ENCODE data around the gene FIGLA. TPM values are rescaled to one million over a fixed set of nuclear protein-coding genes. Genes with fewer than 3 reads are reported as not detected.

Gene FIGLA
- total and polyA plus RNA-seq, 2 donors (not counting 1 experiment from before 2014, with no cell fraction given): not detected

- no peaks in the 10 kb centered on the region for H4K20me1 ChIP-seq (ENCODE audit: control insufficient read depth, extremely low read depth, insufficient read depth, low read length)
- H2AFZ ChIP-seq (ENCODE audit: low read length): no peak overlapping the region
- no peak overlapping the region for H3K9ac ChIP-seq (ENCODE audit: insufficient read depth, low read length)
- no peaks in the 10 kb centered on the region for H3K9me3 ChIP-seq (ENCODE audit: control insufficient read depth, insufficient read depth, low read depth, low read length)
- H3K79me2 ChIP-seq (ENCODE audit: control insufficient read depth, insufficient read depth, low read length): no peaks in the 10 kb centered on the region
- no peak overlapping the region for H3K27ac ChIP-seq (ENCODE audit: insufficient read depth, low read length)
- no peaks in the 10 kb centered on the region for H3K4me1 ChIP-seq (ENCODE audit: control insufficient read depth, extremely low read depth, insufficient read depth, low read length)
- no peak overlapping the region for H3K4me3 ChIP-seq (replicated peaks in 1 of 4; ENCODE audit: control extremely low read depth in 1 of 4, insufficient read depth in 1 of 4, low read depth in 3 of 4, low read length in 4 of 4)
- TF ChIP-seq CTCF (conservative IDR thresholded peaks at IDR 0.05 in 1 of 2, IDR thresholded peaks at IDR 0.05 in 1 of 2; ENCODE audit: low read depth in 1 of 2, low read length in 2 of 2) (no peak), EZH2 (IDR thresholded peaks at IDR 0.05; ENCODE audit: low read length, missing control alignments) (no peak)
- peaks cover 7% of the 10 kb centered on the region for H3K27me3 ChIP-seq (ENCODE audit: control insufficient read depth, insufficient read depth, low read length)
- DNase-seq (ENCODE audit: low read depth in 2 of 2): no peak
- H3K4me2 ChIP-seq (ENCODE audit: extremely low read depth, insufficient read depth, low read length): no peak overlapping the region
- no peaks in the 10 kb centered on the region for H3K36me3 ChIP-seq (ENCODE audit: control insufficient read depth, insufficient read depth, low read length)
These were observed 15.3 kb downstream of the FIGLA start for GRCh38 chr2:70775141-70775540.

DNA sequence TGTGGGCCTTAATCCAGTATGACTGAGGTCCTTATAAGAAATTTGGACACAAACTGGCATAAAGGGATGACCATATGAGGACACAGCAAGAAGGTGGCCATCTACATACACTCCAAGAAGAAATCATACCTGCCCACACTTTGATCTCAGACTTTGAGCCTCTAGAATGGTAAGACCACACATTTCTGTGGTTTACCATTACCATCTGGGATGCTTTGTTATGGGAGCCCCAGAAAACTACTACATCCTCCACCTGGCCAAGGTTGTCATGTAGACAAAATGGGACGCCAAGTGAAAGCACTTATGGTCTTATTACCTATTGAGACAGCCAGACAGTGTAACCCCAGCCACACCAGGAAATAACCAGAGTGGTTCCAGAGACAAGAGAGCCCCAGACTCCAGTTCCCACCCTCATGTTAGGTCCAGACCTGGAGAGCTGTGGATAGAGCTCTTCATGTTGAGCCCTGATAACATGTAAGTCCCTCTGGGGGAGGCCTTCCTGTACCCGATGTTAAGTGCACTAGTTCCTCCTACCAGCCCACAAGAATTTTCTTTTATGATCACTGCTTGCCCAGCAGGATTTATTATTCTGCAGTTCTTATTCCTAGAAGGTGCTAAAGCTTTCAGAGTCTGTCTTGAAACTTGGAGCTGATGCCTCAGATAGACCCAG lies 17.8 kb downstream of the FIGLA start:
- no peak for TF ChIP-seq EZH2 (IDR thresholded peaks at IDR 0.05; ENCODE audit: low read length, missing control alignments)
- no peak for TF ChIP-seq CTCF (conservative IDR thresholded peaks at IDR 0.05 in 1 of 2, IDR thresholded peaks at IDR 0.05 in 1 of 2; ENCODE audit: low read depth in 1 of 2, low read length in 2 of 2)
- DNase-seq (ENCODE audit: low read depth in 2 of 2): no peak

DNA sequence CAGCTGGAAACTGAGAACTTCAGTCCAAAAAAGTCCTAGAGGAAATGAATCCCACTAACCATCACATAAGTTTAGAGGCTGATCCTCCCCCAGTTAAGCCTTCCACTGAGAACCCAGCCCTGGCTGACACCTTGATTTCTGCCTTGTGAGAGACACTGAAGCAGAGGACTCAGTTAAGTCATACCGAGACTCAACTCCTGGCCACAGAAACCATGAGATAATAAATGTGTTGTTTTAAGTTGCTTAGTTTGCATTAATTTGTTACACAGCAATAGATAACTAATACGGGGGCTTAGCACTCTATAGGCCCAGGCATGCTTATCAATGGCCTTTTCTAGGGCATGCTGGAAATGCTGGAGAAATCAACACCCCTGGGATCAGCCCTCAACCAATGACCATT lies 19.0 kb downstream of the FIGLA start:
- no peak overlapping the region for H2AFZ ChIP-seq (ENCODE audit: low read length)
- no peak overlapping the region for H3K4me3 ChIP-seq (replicated peaks in 1 of 4; ENCODE audit: control extremely low read depth in 1 of 4, insufficient read depth in 1 of 4, low read depth in 3 of 4, low read length in 4 of 4)
- DNase-seq (ENCODE audit: low read depth in 2 of 2): no peak
- no peaks in the 10 kb centered on the region for H4K20me1 ChIP-seq (ENCODE audit: control insufficient read depth, extremely low read depth, insufficient read depth, low read length)
- no peaks in the 10 kb centered on the region for H3K4me1 ChIP-seq (ENCODE audit: control insufficient read depth, extremely low read depth, insufficient read depth, low read length)
- H3K27ac ChIP-seq (ENCODE audit: insufficient read depth, low read length): no peak overlapping the region
- no peaks in the 10 kb centered on the region for H3K36me3 ChIP-seq (ENCODE audit: control insufficient read depth, insufficient read depth, low read length)
- no peak for TF ChIP-seq CTCF (conservative IDR thresholded peaks at IDR 0.05 in 1 of 2, IDR thresholded peaks at IDR 0.05 in 1 of 2; ENCODE audit: low read depth in 1 of 2, low read length in 2 of 2)
- no peak for TF ChIP-seq EZH2 (IDR thresholded peaks at IDR 0.05; ENCODE audit: low read length, missing control alignments)
- H3K79me2 ChIP-seq (ENCODE audit: control insufficient read depth, insufficient read depth, low read length): no peaks in the 10 kb centered on the region
- H3K9ac ChIP-seq (ENCODE audit: insufficient read depth, low read length): no peak overlapping the region
- peaks cover 28% of the 10 kb centered on the region for H3K27me3 ChIP-seq (ENCODE audit: control insufficient read depth, insufficient read depth, low read length)
- H3K4me2 ChIP-seq (ENCODE audit: extremely low read depth, insufficient read depth, low read length): no peak overlapping the region
- no peaks in the 10 kb centered on the region for H3K9me3 ChIP-seq (ENCODE audit: control insufficient read depth, insufficient read depth, low read depth, low read length)

More for the DNA sequence above, 17.8 kb downstream of the FIGLA start:
- no peak overlapping the region for H3K9ac ChIP-seq (ENCODE audit: insufficient read depth, low read length)
- no peaks in the 10 kb centered on the region for H3K9me3 ChIP-seq (ENCODE audit: control insufficient read depth, insufficient read depth, low read depth, low read length)
- no peaks in the 10 kb centered on the region for H3K79me2 ChIP-seq (ENCODE audit: control insufficient read depth, insufficient read depth, low read length)
- no peaks in the 10 kb centered on the region for H3K4me1 ChIP-seq (ENCODE audit: control insufficient read depth, extremely low read depth, insufficient read depth, low read length)
- no peak overlapping the region for H2AFZ ChIP-seq (ENCODE audit: low read length)
- H3K27me3 ChIP-seq (ENCODE audit: control insufficient read depth, insufficient read depth, low read length): peaks cover 18% of the 10 kb centered on the region
- no peak overlapping the region for H3K27ac ChIP-seq (ENCODE audit: insufficient read depth, low read length)
- H3K4me2 ChIP-seq (ENCODE audit: extremely low read depth, insufficient read depth, low read length): no peak overlapping the region
- no peak overlapping the region for H3K4me3 ChIP-seq (replicated peaks in 1 of 4; ENCODE audit: control extremely low read depth in 1 of 4, insufficient read depth in 1 of 4, low read depth in 3 of 4, low read length in 4 of 4)
- H4K20me1 ChIP-seq (ENCODE audit: control insufficient read depth, extremely low read depth, insufficient read depth, low read length): no peaks in the 10 kb centered on the region
- H3K36me3 ChIP-seq (ENCODE audit: control insufficient read depth, insufficient read depth, low read length): no peaks in the 10 kb centered on the region
